ENCODE measurements around the gene SCTR. TPM values are rescaled to one million over a fixed set of nuclear protein-coding genes. Genes with fewer than 3 reads are reported as not detected.

The SCTR gene
- total and polyA plus RNA-seq, 2 of the 13 experiments (the other 11 are each of a cell fraction or from before 2014, with no cell fraction given): not detected

DNA sequence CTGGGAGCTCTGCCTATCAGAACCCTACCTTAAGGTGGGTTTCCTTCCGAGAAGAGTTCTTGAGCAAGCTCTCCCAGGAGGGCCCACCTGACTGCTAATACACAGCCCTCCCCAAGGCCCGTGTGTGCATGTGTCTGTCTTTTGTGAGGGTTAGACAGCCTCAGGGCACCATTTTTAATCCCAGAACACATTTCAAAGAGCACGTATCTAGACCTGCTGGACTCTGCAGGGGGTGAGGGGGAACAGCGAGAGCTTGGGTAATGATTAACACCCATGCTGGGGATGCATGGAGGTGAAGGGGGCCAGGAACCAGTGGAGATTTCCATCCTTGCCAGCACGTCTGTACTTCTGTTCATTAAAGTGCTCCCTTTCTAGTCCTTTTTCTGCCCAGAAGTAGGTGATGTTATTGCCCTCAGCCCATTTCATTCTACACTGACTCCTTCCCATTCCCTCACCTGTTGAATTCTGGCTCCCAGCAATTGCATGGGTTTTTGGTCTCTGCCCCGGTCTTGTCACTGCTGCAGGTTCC, 86.1 kb downstream of the SCTR start (continued):
- TF ChIP-seq, protein P1, sequence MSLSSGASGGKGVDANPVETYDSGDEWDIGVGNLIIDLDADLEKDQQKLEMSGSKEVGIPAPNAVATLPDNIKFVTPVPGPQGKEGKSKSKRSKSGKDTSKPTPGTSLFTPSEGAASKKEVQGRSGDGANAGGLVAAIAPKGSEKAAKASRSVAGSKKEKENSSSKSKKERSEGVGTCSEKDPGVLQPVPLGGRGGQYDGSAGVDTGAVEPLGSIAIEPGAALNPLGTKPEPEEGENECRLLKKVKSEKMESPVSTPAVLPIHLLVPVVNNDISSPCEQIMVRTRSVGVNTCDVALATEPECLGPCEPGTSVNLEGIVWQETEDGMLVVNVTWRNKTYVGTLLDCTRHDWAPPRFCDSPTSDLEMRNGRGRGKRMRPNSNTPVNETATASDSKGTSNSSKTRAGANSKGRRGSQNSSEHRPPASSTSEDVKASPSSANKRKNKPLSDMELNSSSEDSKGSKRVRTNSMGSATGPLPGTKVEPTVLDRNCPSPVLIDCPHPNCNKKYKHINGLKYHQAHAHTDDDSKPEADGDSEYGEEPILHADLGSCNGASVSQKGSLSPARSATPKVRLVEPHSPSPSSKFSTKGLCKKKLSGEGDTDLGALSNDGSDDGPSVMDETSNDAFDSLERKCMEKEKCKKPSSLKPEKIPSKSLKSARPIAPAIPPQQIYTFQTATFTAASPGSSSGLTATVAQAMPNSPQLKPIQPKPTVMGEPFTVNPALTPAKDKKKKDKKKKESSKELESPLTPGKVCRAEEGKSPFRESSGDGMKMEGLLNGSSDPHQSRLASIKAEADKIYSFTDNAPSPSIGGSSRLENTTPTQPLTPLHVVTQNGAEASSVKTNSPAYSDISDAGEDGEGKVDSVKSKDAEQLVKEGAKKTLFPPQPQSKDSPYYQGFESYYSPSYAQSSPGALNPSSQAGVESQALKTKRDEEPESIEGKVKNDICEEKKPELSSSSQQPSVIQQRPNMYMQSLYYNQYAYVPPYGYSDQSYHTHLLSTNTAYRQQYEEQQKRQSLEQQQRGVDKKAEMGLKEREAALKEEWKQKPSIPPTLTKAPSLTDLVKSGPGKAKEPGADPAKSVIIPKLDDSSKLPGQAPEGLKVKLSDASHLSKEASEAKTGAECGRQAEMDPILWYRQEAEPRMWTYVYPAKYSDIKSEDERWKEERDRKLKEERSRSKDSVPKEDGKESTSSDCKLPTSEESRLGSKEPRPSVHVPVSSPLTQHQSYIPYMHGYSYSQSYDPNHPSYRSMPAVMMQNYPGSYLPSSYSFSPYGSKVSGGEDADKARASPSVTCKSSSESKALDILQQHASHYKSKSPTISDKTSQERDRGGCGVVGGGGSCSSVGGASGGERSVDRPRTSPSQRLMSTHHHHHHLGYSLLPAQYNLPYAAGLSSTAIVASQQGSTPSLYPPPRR (CRISPR knock-in tag; IDR thresholded peaks at IDR 0.05; ENCODE audit: borderline replicate concordance): peak; percentile 52; the same call in 1 of the 2 replicates
- TF ChIP-seq PCBP1 (IDR thresholded peaks at IDR 0.05; ENCODE audit: borderline replicate concordance, low read depth, low read length) (no peak), REXO4 (CRISPR knock-in tag; IDR thresholded peaks at IDR 0.05; ENCODE audit: borderline replicate concordance) (no peak), ZNF652 (CRISPR knock-in tag; IDR thresholded peaks at IDR 0.05; ENCODE audit: borderline replicate concordance, low read depth) (0 out of 2 replicates have a peak, but pooled peaks have one; percentile 47), ZNF329 (CRISPR knock-in tag; IDR thresholded peaks at IDR 0.05; ENCODE audit: low read depth) (no peak), NR2F1 (CRISPR knock-in tag; IDR thresholded peaks at IDR 0.05) (0 out of 4 replicates have a peak, but pooled peaks of 1 of the 2 experiments have one; percentile 10), FOXJ3 (CRISPR knock-in tag; IDR thresholded peaks at IDR 0.05; ENCODE audit: borderline replicate concordance) (0 out of 2 replicates have a peak, but pooled peaks have one; percentile 28), ZNF3 (CRISPR knock-in tag; IDR thresholded peaks at IDR 0.05) (no peak), ISL2 (CRISPR knock-in tag; IDR thresholded peaks at IDR 0.05) (peak; percentile 76), MIXL1 (CRISPR knock-in tag; IDR thresholded peaks at IDR 0.05) (peak; percentile 64; the same call in 1 of the 2 replicates), NR3C1 (CRISPR knock-in tag; IDR thresholded peaks at IDR 0.05) (no peak), ATF7-NPFF (CRISPR knock-in tag; IDR thresholded peaks at IDR 0.05; ENCODE audit: low read depth) (0 out of 2 replicates have a peak, but pooled peaks have one; percentile 8), RAD21 (CRISPR knock-in tag; IDR thresholded peaks at IDR 0.05) (no peak), CREB1 (IDR thresholded peaks at IDR 0.05) (no peak), CREB1 (CRISPR knock-in tag; IDR thresholded peaks at IDR 0.05) (0 out of 2 replicates have a peak, but pooled peaks have one; percentile 40), RFX1 (IDR thresholded peaks at IDR 0.05) (no peak)
- TF ChIP-seq, protein P2, sequence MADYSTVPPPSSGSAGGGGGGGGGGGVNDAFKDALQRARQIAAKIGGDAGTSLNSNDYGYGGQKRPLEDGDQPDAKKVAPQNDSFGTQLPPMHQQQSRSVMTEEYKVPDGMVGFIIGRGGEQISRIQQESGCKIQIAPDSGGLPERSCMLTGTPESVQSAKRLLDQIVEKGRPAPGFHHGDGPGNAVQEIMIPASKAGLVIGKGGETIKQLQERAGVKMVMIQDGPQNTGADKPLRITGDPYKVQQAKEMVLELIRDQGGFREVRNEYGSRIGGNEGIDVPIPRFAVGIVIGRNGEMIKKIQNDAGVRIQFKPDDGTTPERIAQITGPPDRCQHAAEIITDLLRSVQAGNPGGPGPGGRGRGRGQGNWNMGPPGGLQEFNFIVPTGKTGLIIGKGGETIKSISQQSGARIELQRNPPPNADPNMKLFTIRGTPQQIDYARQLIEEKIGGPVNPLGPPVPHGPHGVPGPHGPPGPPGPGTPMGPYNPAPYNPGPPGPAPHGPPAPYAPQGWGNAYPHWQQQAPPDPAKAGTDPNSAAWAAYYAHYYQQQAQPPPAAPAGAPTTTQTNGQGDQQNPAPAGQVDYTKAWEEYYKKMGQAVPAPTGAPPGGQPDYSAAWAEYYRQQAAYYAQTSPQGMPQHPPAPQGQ (CRISPR knock-in tag; IDR thresholded peaks at IDR 0.05; ENCODE audit: borderline replicate concordance): no peak
- TF ChIP-seq, protein P3, sequence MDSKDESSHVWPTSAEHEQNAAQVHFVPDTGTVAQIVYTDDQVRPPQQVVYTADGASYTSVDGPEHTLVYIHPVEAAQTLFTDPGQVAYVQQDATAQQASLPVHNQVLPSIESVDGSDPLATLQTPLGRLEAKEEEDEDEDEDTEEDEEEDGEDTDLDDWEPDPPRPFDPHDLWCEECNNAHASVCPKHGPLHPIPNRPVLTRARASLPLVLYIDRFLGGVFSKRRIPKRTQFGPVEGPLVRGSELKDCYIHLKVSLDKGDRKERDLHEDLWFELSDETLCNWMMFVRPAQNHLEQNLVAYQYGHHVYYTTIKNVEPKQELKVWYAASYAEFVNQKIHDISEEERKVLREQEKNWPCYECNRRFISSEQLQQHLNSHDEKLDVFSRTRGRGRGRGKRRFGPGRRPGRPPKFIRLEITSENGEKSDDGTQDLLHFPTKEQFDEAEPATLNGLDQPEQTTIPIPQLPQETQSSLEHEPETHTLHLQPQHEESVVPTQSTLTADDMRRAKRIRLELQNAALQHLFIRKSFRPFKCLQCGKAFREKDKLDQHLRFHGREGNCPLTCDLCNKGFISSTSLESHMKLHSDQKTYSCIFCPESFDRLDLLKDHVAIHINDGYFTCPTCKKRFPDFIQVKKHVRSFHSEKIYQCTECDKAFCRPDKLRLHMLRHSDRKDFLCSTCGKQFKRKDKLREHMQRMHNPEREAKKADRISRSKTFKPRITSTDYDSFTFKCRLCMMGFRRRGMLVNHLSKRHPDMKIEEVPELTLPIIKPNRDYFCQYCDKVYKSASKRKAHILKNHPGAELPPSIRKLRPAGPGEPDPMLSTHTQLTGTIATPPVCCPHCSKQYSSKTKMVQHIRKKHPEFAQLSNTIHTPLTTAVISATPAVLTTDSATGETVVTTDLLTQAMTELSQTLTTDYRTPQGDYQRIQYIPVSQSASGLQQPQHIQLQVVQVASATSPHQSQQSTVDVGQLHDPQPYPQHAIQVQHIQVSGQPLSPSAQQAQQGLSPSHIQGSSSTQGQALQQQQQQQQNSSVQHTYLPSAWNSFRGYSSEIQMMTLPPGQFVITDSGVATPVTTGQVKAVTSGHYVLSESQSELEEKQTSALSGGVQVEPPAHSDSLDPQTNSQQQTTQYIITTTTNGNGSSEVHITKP (CRISPR knock-in tag; IDR thresholded peaks at IDR 0.05; ENCODE audit: low read depth): peak; percentile 64; the same call in 1 of the 2 replicates
